ENCODE measurements around the gene USP6NL.

USP6NL gene

GRCh38 chr10:11588873-11589574 is 22.4 kb downstream of the USP6NL start:
- no peak for DNase-seq

GRCh38 chr10:11587722-11588259 is 23.7 kb downstream of the USP6NL start:
- DNase-seq: peak in 1 of 2 experiments; percentile 2

GRCh38 chr10:11586170-11586569 is 25.3 kb downstream of the USP6NL start:
- DNase-seq: no peak

- no peak for DNase-seq
Measured at GRCh38 chr10:11581213-11581612, 30.2 kb downstream of the USP6NL start.

GRCh38 chr10:11579885-11580284 is 31.6 kb downstream of the USP6NL start:
- no peak for DNase-seq

GRCh38 chr10:11578802-11579255 is 32.6 kb downstream of the USP6NL start:
- DNase-seq: no peak

- DNase-seq: no peak
Measured at GRCh38 chr10:11576092-11576809, 35.2 kb downstream of the USP6NL start.

- no peak for DNase-seq
Measured at GRCh38 chr10:11573497-11573896, 38.0 kb downstream of the USP6NL start.

- DNase-seq: no peak
Measured at GRCh38 chr10:11570751-11571150, 40.7 kb downstream of the USP6NL start.

- no peak for DNase-seq
Measured at GRCh38 chr10:11569471-11569870, 42.0 kb downstream of the USP6NL start.

GRCh38 chr10:11568578-11568977 is 42.9 kb downstream of the USP6NL start:
- no peak for DNase-seq

- DNase-seq: no peak
Measured at GRCh38 chr10:11564741-11565140, 46.7 kb downstream of the USP6NL start.

GRCh38 chr10:11563936-11564335 is 47.5 kb downstream of the USP6NL start:
- DNase-seq: no peak

GRCh38 chr10:11562888-11563287 is 48.6 kb downstream of the USP6NL start:
- no peak for DNase-seq

GRCh38 chr10:11560076-11560709 is 51.3 kb downstream of the USP6NL start:
- no peak for DNase-seq

GRCh38 chr10:11557967-11558366 is 53.5 kb downstream of the USP6NL start:
- DNase-seq: no peak

- no peak for DNase-seq
Measured at GRCh38 chr10:11557513-11557912, 53.9 kb downstream of the USP6NL start.

GRCh38 chr10:11555556-11555955 is 55.9 kb downstream of the USP6NL start:
- DNase-seq: no peak

- no peak for DNase-seq
Measured at GRCh38 chr10:11553773-11554381, 57.6 kb downstream of the USP6NL start.

- DNase-seq: no peak
Measured at GRCh38 chr10:11551916-11552602, 59.4 kb downstream of the USP6NL start.

- DNase-seq: no peak
Measured at GRCh38 chr10:11551104-11551503, 60.3 kb downstream of the USP6NL start.

GRCh38 chr10:11548768-11549099 is 62.7 kb downstream of the USP6NL start:
- DNase-seq: no peak

Measured in NCI-H2081 (cell line).